ENCODE measurements around the gene SDS.

GRCh38 chr12:113385282-113385882 lies 18.3 kb downstream of the SDS start:
- TF ChIP-seq EZH2 (IDR thresholded peaks at IDR 0.05) = no peak
- TF ChIP-seq POLR2AphosphoS5 (IDR thresholded peaks at IDR 0.05; ENCODE audit: borderline replicate concordance, low read depth, low read length) = no peak
- TF ChIP-seq FOXP2 (optimal IDR thresholded peaks at IDR 0.05; ENCODE audit: control extremely low read depth, extremely low read length, insufficient read depth) = no peak

Data from SK-N-MC (cell line).